ENCODE measurements around the gene DNMT3A. TPM values are rescaled to one million over a fixed set of nuclear protein-coding genes. Genes with fewer than 3 reads are reported as not detected.

DNMT3A gene
- total and polyA plus RNA-seq, 2 donors (not counting 1 experiment from before 2014, with no cell fraction given) = 8.9 to 24.5 TPM

GRCh38 chr2:25270061-25270460, 71.7 kb downstream of the DNMT3A start:
- H3K4me3 ChIP-seq (ENCODE audit: control extremely low read depth in 1 of 5, extremely low read depth in 1 of 5, insufficient read depth in 1 of 5, low read depth in 2 of 5, low read length in 4 of 5) = no peak overlapping the region
- H2AFZ ChIP-seq (ENCODE audit: insufficient read depth, low read depth, low read length, poor library complexity, severe bottlenecking) = no peak overlapping the region
- H3K27me3 ChIP-seq (replicated peaks in 1 of 4; ENCODE audit: control extremely low read depth in 1 of 4, control insufficient read depth in 3 of 4, insufficient read depth in 4 of 4, low read length in 3 of 4) = no peaks in the 10 kb centered on the region
- ChIA-PET POLR2A (interaction anchor here (0.7 kb wide), 2 partner anchors 431 to 1218 kb away, joined by 4 to 5 read pairs; no protein-coding TSS in a partner anchor), CTCF (interaction anchor here (1.1 kb wide), 1 partner anchor 18 kb away, joined by 3 read pairs; no protein-coding TSS in a partner anchor)
- no peaks in the 10 kb centered on the region for H4K20me1 ChIP-seq (ENCODE audit: control insufficient read depth, insufficient read depth, low read length, poor library complexity, severe bottlenecking)
- H3K27me3 Mint-ChIP-seq = no peaks in the 10 kb centered on the region
- H3K9me3 Mint-ChIP-seq (ENCODE audit: insufficient read depth) = no peaks in the 10 kb centered on the region
- peaks cover 0 to 8% of the 10 kb centered on the region in 2 experiments for H3K36me3 ChIP-seq (replicated peaks in 1 of 2; ENCODE audit: control extremely low read depth in 1 of 2, control insufficient read depth in 1 of 2, extremely low read depth in 1 of 2, insufficient read depth in 2 of 2, low read length in 1 of 2)
- no peaks in the 10 kb centered on the region for H3K9me3 ChIP-seq (ENCODE audit: control extremely low read depth in 1 of 3, control insufficient read depth in 2 of 3, insufficient read depth in 1 of 3, low read length in 2 of 3)
- DNase-seq = no peak
- ATAC-seq (ENCODE audit: low read depth) = no peak
- intact Hi-C loops (cut with micrococcal nuclease) = loop anchor here (10.0 kb wide), 1 partner anchor 255 kb away; no protein-coding TSS in a partner anchor
- no peak overlapping the region for H3K4me3 Mint-ChIP-seq
- H3K4me2 ChIP-seq (replicated peaks; ENCODE audit: low read depth, low read length, poor library complexity, severe bottlenecking) = no peak overlapping the region
- peaks cover 21 to 27% of the 10 kb centered on the region in 2 donors for H3K4me1 ChIP-seq (ENCODE audit: control insufficient read depth in 2 of 2, insufficient read depth in 2 of 2, low read length in 2 of 2)
- H3K9ac ChIP-seq (ENCODE audit: low read length) = no peak overlapping the region
- no peak overlapping the region for H3K27ac ChIP-seq (ENCODE audit: low read length in 2 of 2)
- H3K79me2 ChIP-seq (ENCODE audit: control insufficient read depth, insufficient read depth, low read length) = no peaks in the 10 kb centered on the region
- TF ChIP-seq CTCF (IDR thresholded peaks at IDR 0.05) (no peak), EZH2 (IDR thresholded peaks at IDR 0.05; ENCODE audit: borderline replicate concordance, insufficient read depth, low read depth, low read length, poor library complexity, severe bottlenecking) (no peak)
- WGBS (ENCODE audit: insufficient coverage) = 97% methylated on average over 7 of the region's 7 CpGs
- no peak overlapping the region for H3K27ac Mint-ChIP-seq
- H3K4me1 Mint-ChIP-seq = peaks cover 19% of the 10 kb centered on the region

GRCh38 chr2:25269233-25269632, 72.5 kb downstream of the DNMT3A start:
- H3K4me1 Mint-ChIP-seq = peaks cover 13% of the 10 kb centered on the region
- CTCF ChIA-PET = interaction anchor here (1.4 to 1.5 kb wide), 2 partner anchors 7 to 103 kb away, joined by 3 to 4 read pairs; no protein-coding TSS in a partner anchor

More at GRCh38 chr2:25269233-25269632, 72.5 kb downstream of the DNMT3A start:
- no peaks in the 10 kb centered on the region for H3K79me2 ChIP-seq (ENCODE audit: control insufficient read depth, insufficient read depth, low read length)
- TF ChIP-seq CTCF (IDR thresholded peaks at IDR 0.05) (no peak), EZH2 (IDR thresholded peaks at IDR 0.05; ENCODE audit: borderline replicate concordance, insufficient read depth, low read depth, low read length, poor library complexity, severe bottlenecking) (no peak)
- H4K20me1 ChIP-seq (ENCODE audit: control insufficient read depth, insufficient read depth, low read length, poor library complexity, severe bottlenecking) = no peaks in the 10 kb centered on the region
- no peak overlapping the region for H3K9ac ChIP-seq (ENCODE audit: low read length)
- no peak overlapping the region for H3K27ac Mint-ChIP-seq
- ATAC-seq (ENCODE audit: low read depth) (no peak), DNase-seq (no peak)
- H3K4me3 ChIP-seq (ENCODE audit: control extremely low read depth in 1 of 5, extremely low read depth in 1 of 5, insufficient read depth in 1 of 5, low read depth in 2 of 5, low read length in 4 of 5) = no peak overlapping the region
- H3K27ac ChIP-seq (ENCODE audit: low read length in 2 of 2) = no peak overlapping the region
- H3K4me1 ChIP-seq (ENCODE audit: control insufficient read depth in 2 of 2, insufficient read depth in 2 of 2, low read length in 2 of 2) = peaks cover 13 to 18% of the 10 kb centered on the region in 2 donors
- H3K4me3 Mint-ChIP-seq = no peak overlapping the region
- no peaks in the 10 kb centered on the region for H3K27me3 Mint-ChIP-seq
- H2AFZ ChIP-seq (ENCODE audit: insufficient read depth, low read depth, low read length, poor library complexity, severe bottlenecking) = no peak overlapping the region
- no peak overlapping the region for H3K4me2 ChIP-seq (replicated peaks; ENCODE audit: low read depth, low read length, poor library complexity, severe bottlenecking)
- POLR2A ChIA-PET = no interaction called here
- intact Hi-C loops (cut with micrococcal nuclease) = no loop called here
- no peaks in the 10 kb centered on the region for H3K27me3 ChIP-seq (replicated peaks in 1 of 4; ENCODE audit: control extremely low read depth in 1 of 4, control insufficient read depth in 3 of 4, insufficient read depth in 4 of 4, low read length in 3 of 4)
- H3K36me3 ChIP-seq (replicated peaks in 1 of 2; ENCODE audit: control extremely low read depth in 1 of 2, control insufficient read depth in 1 of 2, extremely low read depth in 1 of 2, insufficient read depth in 2 of 2, low read length in 1 of 2) = peaks cover 0 to 8% of the 10 kb centered on the region in 2 experiments
- 97% methylated on average over 3 of the region's 3 CpGs for WGBS (ENCODE audit: insufficient coverage)
- H3K9me3 ChIP-seq (ENCODE audit: control extremely low read depth in 1 of 3, control insufficient read depth in 2 of 3, insufficient read depth in 1 of 3, low read length in 2 of 3) = no peaks in the 10 kb centered on the region
- H3K9me3 Mint-ChIP-seq (ENCODE audit: insufficient read depth) = no peaks in the 10 kb centered on the region

Measured in B cell (primary cell).